ENCODE results near the gene AFF1.
"Not testable (repeated sequence)": the region's sequence is repeated elsewhere in the genome, so short reads cannot be mapped to it uniquely, and the experiment has no call there.

AFF1 gene

GRCh38 chr4:87141428-87141827 is 206.6 kb downstream of the AFF1 start:
- no peak overlapping the region for H3K27ac ChIP-seq (ENCODE audit: low read depth, low read length)
- no peaks in the 10 kb centered on the region for H3K9me3 ChIP-seq (ENCODE audit: control insufficient read depth, insufficient read depth, low read length)
- no peaks in the 10 kb centered on the region for H3K4me1 ChIP-seq (ENCODE audit: control insufficient read depth, insufficient read depth, low read length)
- no peaks in the 10 kb centered on the region for H3K27me3 ChIP-seq (ENCODE audit: control insufficient read depth, insufficient read depth, low read length)
- no peak overlapping the region for H3K9ac ChIP-seq (ENCODE audit: low read depth, low read length)
- peaks cover 48% of the 10 kb centered on the region for H3K36me3 ChIP-seq (ENCODE audit: control insufficient read depth, insufficient read depth, low read length)
- no peak overlapping the region for H3K4me3 ChIP-seq (ENCODE audit: low read depth, low read length)

GRCh38 chr4:87144356-87144755 is 209.5 kb downstream of the AFF1 start:
- H3K36me3 ChIP-seq (ENCODE audit: control insufficient read depth, insufficient read depth, low read length): peaks cover 25% of the 10 kb centered on the region
- no peak overlapping the region for H3K9ac ChIP-seq (ENCODE audit: low read depth, low read length)
- H3K4me3 ChIP-seq (ENCODE audit: low read depth, low read length): no peak overlapping the region
- H3K9me3 ChIP-seq (ENCODE audit: control insufficient read depth, insufficient read depth, low read length): no peaks in the 10 kb centered on the region
- H3K27me3 ChIP-seq (ENCODE audit: control insufficient read depth, insufficient read depth, low read length): no peaks in the 10 kb centered on the region
- H3K4me1 ChIP-seq (ENCODE audit: control insufficient read depth, insufficient read depth, low read length): no peaks in the 10 kb centered on the region
- H3K27ac ChIP-seq (ENCODE audit: low read depth, low read length): no peak overlapping the region

GRCh38 chr4:87145934-87146333 is 211.1 kb downstream of the AFF1 start:
- H3K4me1 ChIP-seq (ENCODE audit: control insufficient read depth, insufficient read depth, low read length); H3K27ac ChIP-seq (ENCODE audit: low read depth, low read length); H3K9ac ChIP-seq (ENCODE audit: low read depth, low read length); H3K27me3 ChIP-seq (ENCODE audit: control insufficient read depth, insufficient read depth, low read length); H3K4me3 ChIP-seq (ENCODE audit: low read depth, low read length); H3K9me3 ChIP-seq (ENCODE audit: control insufficient read depth, insufficient read depth, low read length): not testable (repeated sequence)
- peaks cover 17% of the 10 kb centered on the region for H3K36me3 ChIP-seq (ENCODE audit: control insufficient read depth, insufficient read depth, low read length)

- Histone ChIP-seq H3K27me3 (ENCODE audit: control insufficient read depth, insufficient read depth, low read length) (no peaks in the 10 kb centered on the region), H3K4me1 (ENCODE audit: control insufficient read depth, insufficient read depth, low read length) (no peaks in the 10 kb centered on the region), H3K9ac (ENCODE audit: low read depth, low read length) (no peak overlapping the region), H3K36me3 (ENCODE audit: control insufficient read depth, insufficient read depth, low read length) (peaks cover 8% of the 10 kb centered on the region; the same call in 1 of the 2 replicates), H3K9me3 (ENCODE audit: control insufficient read depth, insufficient read depth, low read length) (no peaks in the 10 kb centered on the region), H3K4me3 (ENCODE audit: low read depth, low read length) (no peak overlapping the region), H3K27ac (ENCODE audit: low read depth, low read length) (no peak overlapping the region)
Observed at GRCh38 chr4:87147116-87147515, 212.3 kb downstream of the AFF1 start.

GRCh38 chr4:87150498-87151261 is 215.9 kb downstream of the AFF1 start:
- H3K4me1 ChIP-seq (ENCODE audit: control insufficient read depth, insufficient read depth, low read length): peaks cover 2% of the 10 kb centered on the region; the same call in 1 of the 2 replicates
- no peak overlapping the region for H3K27ac ChIP-seq (ENCODE audit: low read depth, low read length)
- H3K27me3 ChIP-seq (ENCODE audit: control insufficient read depth, insufficient read depth, low read length): no peaks in the 10 kb centered on the region
- H3K36me3 ChIP-seq (ENCODE audit: control insufficient read depth, insufficient read depth, low read length): no peaks in the 10 kb centered on the region
- H3K9me3 ChIP-seq (ENCODE audit: control insufficient read depth, insufficient read depth, low read length): no peaks in the 10 kb centered on the region
- no peak overlapping the region for H3K9ac ChIP-seq (ENCODE audit: low read depth, low read length)
- H3K4me3 ChIP-seq (ENCODE audit: low read depth, low read length): no peak overlapping the region

GRCh38 chr4:87151730-87152129 is 216.9 kb downstream of the AFF1 start:
- H3K9ac ChIP-seq (ENCODE audit: low read depth, low read length): no peak overlapping the region
- H3K4me1 ChIP-seq (ENCODE audit: control insufficient read depth, insufficient read depth, low read length): peaks cover 2% of the 10 kb centered on the region; the same call in 1 of the 2 replicates
- no peak overlapping the region for H3K27ac ChIP-seq (ENCODE audit: low read depth, low read length)
- no peaks in the 10 kb centered on the region for H3K9me3 ChIP-seq (ENCODE audit: control insufficient read depth, insufficient read depth, low read length)
- no peaks in the 10 kb centered on the region for H3K36me3 ChIP-seq (ENCODE audit: control insufficient read depth, insufficient read depth, low read length)
- H3K27me3 ChIP-seq (ENCODE audit: control insufficient read depth, insufficient read depth, low read length): no peaks in the 10 kb centered on the region
- no peak overlapping the region for H3K4me3 ChIP-seq (ENCODE audit: low read depth, low read length)

GRCh38 chr4:87152310-87153041 is 217.7 kb downstream of the AFF1 start:
- Histone ChIP-seq H3K27me3 (ENCODE audit: control insufficient read depth, insufficient read depth, low read length) (no peaks in the 10 kb centered on the region), H3K4me1 (ENCODE audit: control insufficient read depth, insufficient read depth, low read length) (peaks cover 2% of the 10 kb centered on the region; the same call in 1 of the 2 replicates), H3K9me3 (ENCODE audit: control insufficient read depth, insufficient read depth, low read length) (no peaks in the 10 kb centered on the region), H3K36me3 (ENCODE audit: control insufficient read depth, insufficient read depth, low read length) (no peaks in the 10 kb centered on the region), H3K9ac (ENCODE audit: low read depth, low read length) (no peak overlapping the region), H3K4me3 (ENCODE audit: low read depth, low read length) (no peak overlapping the region), H3K27ac (ENCODE audit: low read depth, low read length) (no peak overlapping the region)

- no peaks in the 10 kb centered on the region for H3K36me3 ChIP-seq (ENCODE audit: control insufficient read depth, insufficient read depth, low read length)
- peaks cover 2% of the 10 kb centered on the region; the same call in 1 of the 2 replicates for H3K4me1 ChIP-seq (ENCODE audit: control insufficient read depth, insufficient read depth, low read length)
- H3K27ac ChIP-seq (ENCODE audit: low read depth, low read length): no peak overlapping the region
- H3K9ac ChIP-seq (ENCODE audit: low read depth, low read length): no peak overlapping the region
- H3K9me3 ChIP-seq (ENCODE audit: control insufficient read depth, insufficient read depth, low read length): no peaks in the 10 kb centered on the region
- no peak overlapping the region for H3K4me3 ChIP-seq (ENCODE audit: low read depth, low read length)
- H3K27me3 ChIP-seq (ENCODE audit: control insufficient read depth, insufficient read depth, low read length): no peaks in the 10 kb centered on the region
Observed at GRCh38 chr4:87153078-87153870, 218.5 kb downstream of the AFF1 start.

- Histone ChIP-seq H3K27ac (ENCODE audit: low read depth, low read length) (no peak overlapping the region), H3K9me3 (ENCODE audit: control insufficient read depth, insufficient read depth, low read length) (no peaks in the 10 kb centered on the region), H3K36me3 (ENCODE audit: control insufficient read depth, insufficient read depth, low read length) (peaks cover 4% of the 10 kb centered on the region; the same call in 1 of the 2 replicates), H3K4me1 (ENCODE audit: control insufficient read depth, insufficient read depth, low read length) (no peaks in the 10 kb centered on the region), H3K9ac (ENCODE audit: low read depth, low read length) (no peak overlapping the region), H3K27me3 (ENCODE audit: control insufficient read depth, insufficient read depth, low read length) (no peaks in the 10 kb centered on the region), H3K4me3 (ENCODE audit: low read depth, low read length) (no peak overlapping the region)
Observed at GRCh38 chr4:87165892-87166291, 231.1 kb downstream of the AFF1 start.

- H3K27me3 ChIP-seq (ENCODE audit: control insufficient read depth, insufficient read depth, low read length): no peaks in the 10 kb centered on the region
- no peak overlapping the region for H3K9ac ChIP-seq (ENCODE audit: low read depth, low read length)
- no peaks in the 10 kb centered on the region for H3K9me3 ChIP-seq (ENCODE audit: control insufficient read depth, insufficient read depth, low read length)
- no peak overlapping the region for H3K4me3 ChIP-seq (ENCODE audit: low read depth, low read length)
- no peaks in the 10 kb centered on the region for H3K4me1 ChIP-seq (ENCODE audit: control insufficient read depth, insufficient read depth, low read length)
- H3K27ac ChIP-seq (ENCODE audit: low read depth, low read length): no peak overlapping the region
- H3K36me3 ChIP-seq (ENCODE audit: control insufficient read depth, insufficient read depth, low read length): peaks cover 4% of the 10 kb centered on the region; the same call in 1 of the 2 replicates
Observed at GRCh38 chr4:87166296-87166854, 231.6 kb downstream of the AFF1 start.

Data from HUES48 (cell line).